Aorta (tissue), 5 donors: ENCODE measurements around the gene ZMIZ1. TPM values are rescaled to one million over a fixed set of nuclear protein-coding genes. Genes with fewer than 3 reads are reported as not detected.

Experiments used
- ATAC-seq: fragments of 200-7000 bp; cut with Tn5 transposase; one replicate; pipeline ENCODE4 v1.9.1; 2022; ENCODE audit warnings: moderate library complexity; ENCODE audit not compliant: low FRiP score
- DNase-seq, 2 donors: peaks; one replicate each; pipeline ENCODE4 v3.0.0-alpha.2; 2020
- H3K27ac ChIP-seq, 2 donors: one replicate each; pipeline ENCODE4 v1.5.1; 2013; ENCODE audit warnings: low read length in 2 of 2, mild to moderate bottlenecking in 2 of 2, moderate library complexity in 2 of 2, control low read depth in 1 of 2, inconsistent platforms in 1 of 2, low read depth in 1 of 2
- H3K27me3 ChIP-seq, 2 donors: one replicate each; pipeline ENCODE4 v1.6.1; 2013; ENCODE audit warnings: control low read depth in 1 of 2, low read length in 1 of 2, mild to moderate bottlenecking in 1 of 2, moderate library complexity in 1 of 2; ENCODE audit not compliant: insufficient read depth in 2 of 2, control insufficient read depth in 1 of 2
- H3K36me3 ChIP-seq, 2 donors: one replicate each; pipeline ENCODE4 v1.6.1; 2013; ENCODE audit warnings: control low read depth in 1 of 2, low read length in 1 of 2, mild to moderate bottlenecking in 1 of 2; ENCODE audit not compliant: insufficient read depth in 2 of 2, control insufficient read depth in 1 of 2
- H3K4me1 ChIP-seq, 2 donors: one replicate each; pipeline ENCODE4 v1.6.1; 2013; ENCODE audit warnings: low read length in 2 of 2, control low read depth in 1 of 2, mild to moderate bottlenecking in 1 of 2, moderate library complexity in 1 of 2; ENCODE audit not compliant: insufficient read depth in 2 of 2, control insufficient read depth in 1 of 2
- H3K4me3 ChIP-seq, 2 donors: one replicate each; pipeline ENCODE4 v1.5.1; 2013; ENCODE audit warnings: low read length in 2 of 2, control low read depth in 1 of 2, mild to moderate bottlenecking in 1 of 2
- H3K9me3 ChIP-seq: one replicate; pipeline ENCODE4 v1.6.1; 2013; ENCODE audit warnings: mild to moderate bottlenecking, low read length; ENCODE audit not compliant: control insufficient read depth
- WGBS, 2 donors: extraction: QIAGEN DNeasy Blood & Tissue Kit; methylation state at CpG; one replicate each; pipeline ENCODE4 v1.1.7; 2013; 5-methylcytosine and 5-hydroxymethylcytosine counted together
- intact Hi-C, 2 donors: fragments of 100-400 bp; cut with DNase I; formaldehyde crosslinking; loops; one replicate each; pipeline versions ENCODE4 v1.14.2 to v1.15.0; 2022
- polyA plus RNA-seq, 2 donors: library from polyadenylated mRNA; stranded (reverse); fragments of 200-250 nt; gene quantifications; one replicate each; pipeline ENCODE4 v1.2.3, GENCODE V29; 2013
- total RNA-seq, 2 donors: library from RNA; stranded (reverse); fragmentation: NEBNext Ultra II Directional; extraction: Animal tissue kit (Norgen Biotek cat#: 25700); gene quantifications; one replicate each; pipeline ENCODE4 v1.2.1, GENCODE V29; 2021
- donor health status: healthy with polysubstance abuse.
- donor health status: Bipolar disorder and iron deficiency.
- donor health status: DM: no; HTN: no; CAD: no.
- donor health status: DM: no; HTN: no; CAD: no.
- donor health status: DM: yes; HTN: yes; CAD: no.

ZMIZ1 gene
- total and polyA plus RNA-seq, 4 donors, result 7.8 to 84.1 (median 28.2) TPM

- Histone ChIP-seq H3K4me3 (no peak overlapping the region), H3K27me3 (no peaks in the 10 kb centered on the region), H3K4me1 (no peaks in the 10 kb centered on the region), H3K9me3 (no peaks in the 10 kb centered on the region), H3K27ac (no peak overlapping the region), H3K36me3 (peaks cover 0 to 4% of the 10 kb centered on the region in 2 donors)
- WGBS, 2 donors, result 94 to 96% methylated on average over 5 of the region's 5 CpGs
- no peak for ATAC-seq
- DNase-seq, result no peak
- intact Hi-C loops, result no loop called here
These were observed 50.5 kb downstream of the ZMIZ1 start for GRCh38 chr10:79119306-79119705.

GRCh38 chr10:79123547-79123963 lies 54.8 kb downstream of the ZMIZ1 start:
- WGBS, 2 donors, result 78 to 80% methylated on average over 8 of the region's 8 CpGs
- ATAC-seq, result no peak

GRCh38 chr10:79124066-79124465 lies 55.3 kb downstream of the ZMIZ1 start:
- DNase-seq (no peak), ATAC-seq (no peak)
- Histone ChIP-seq H3K27me3 (no peaks in the 10 kb centered on the region), H3K27ac (no peak overlapping the region), H3K9me3 (no peaks in the 10 kb centered on the region), H3K36me3 (peaks cover 0 to 4% of the 10 kb centered on the region in 2 donors), H3K4me1 (no peaks in the 10 kb centered on the region), H3K4me3 (no peak overlapping the region)
- intact Hi-C loops, result no loop called here

More at GRCh38 chr10:79123547-79123963, 54.8 kb downstream of the ZMIZ1 start:
- Histone ChIP-seq H3K27me3 (no peaks in the 10 kb centered on the region), H3K27ac (no peak overlapping the region), H3K9me3 (no peaks in the 10 kb centered on the region), H3K4me3 (no peak overlapping the region), H3K36me3 (peaks cover 0 to 4% of the 10 kb centered on the region in 2 donors), H3K4me1 (no peaks in the 10 kb centered on the region)
- DNase-seq, result no peak
- intact Hi-C loops, result no loop called here

GRCh38 chr10:79125092-79125491 lies 56.3 kb downstream of the ZMIZ1 start:
- intact Hi-C loops, result no loop called here
- no peaks in the 10 kb centered on the region for H3K27me3 ChIP-seq
- no peaks in the 10 kb centered on the region for H3K9me3 ChIP-seq
- DNase-seq, result no peak
- no peak overlapping the region for H3K27ac ChIP-seq
- no peak overlapping the region for H3K4me3 ChIP-seq
- ATAC-seq, result no peak
- H3K4me1 ChIP-seq, result no peaks in the 10 kb centered on the region
- 95 to 98% methylated on average over 7 of the region's 7 CpGs for WGBS, 2 donors
- H3K36me3 ChIP-seq, result peaks cover 0 to 2% of the 10 kb centered on the region in 2 donors

- Histone ChIP-seq H3K4me1 (no peaks in the 10 kb centered on the region), H3K27me3 (no peaks in the 10 kb centered on the region), H3K27ac (no peak overlapping the region), H3K36me3 (no peaks in the 10 kb centered on the region), H3K9me3 (no peaks in the 10 kb centered on the region), H3K4me3 (no peak overlapping the region)
- 90 to 95% methylated on average over 6 of the region's 6 CpGs for WGBS, 2 donors
- ATAC-seq (no peak), DNase-seq (no peak)
- intact Hi-C loops, result no loop called here
These were observed 57.8 kb downstream of the ZMIZ1 start for GRCh38 chr10:79126351-79127080.

GRCh38 chr10:79127151-79127961 lies 58.6 kb downstream of the ZMIZ1 start:
- Histone ChIP-seq H3K27ac (no peak overlapping the region), H3K9me3 (no peaks in the 10 kb centered on the region), H3K4me3 (no peak overlapping the region), H3K27me3 (no peaks in the 10 kb centered on the region), H3K4me1 (no peaks in the 10 kb centered on the region), H3K36me3 (no peaks in the 10 kb centered on the region)
- WGBS, 2 donors, result 78 to 86% methylated on average over 16 of the region's 16 CpGs
- DNase-seq (peak; percentile 82 to 84), ATAC-seq (peak; percentile 73)
- intact Hi-C loops, result no loop called here

- ATAC-seq (no peak), DNase-seq (no peak)
- no peak overlapping the region for H3K4me3 ChIP-seq
- H3K9me3 ChIP-seq, result no peaks in the 10 kb centered on the region
- H3K27me3 ChIP-seq, result no peaks in the 10 kb centered on the region
- no peaks in the 10 kb centered on the region for H3K4me1 ChIP-seq
- H3K36me3 ChIP-seq, result no peaks in the 10 kb centered on the region
- 80 to 84% methylated on average over 8 of the region's 8 CpGs for WGBS, 2 donors
- H3K27ac ChIP-seq, result no peak overlapping the region
- intact Hi-C loops, result no loop called here
These were observed 59.6 kb downstream of the ZMIZ1 start for GRCh38 chr10:79128241-79128922.

- ATAC-seq (no peak), DNase-seq (no peak)
- no peaks in the 10 kb centered on the region for H3K27me3 ChIP-seq
- H3K27ac ChIP-seq, result no peak overlapping the region
- H3K36me3 ChIP-seq, result no peaks in the 10 kb centered on the region
- intact Hi-C loops, result no loop called here
- H3K4me1 ChIP-seq, result no peaks in the 10 kb centered on the region
- no peak overlapping the region for H3K4me3 ChIP-seq
- WGBS, 2 donors, result 60 to 62% methylated on average over 4 of the region's 4 CpGs
- H3K9me3 ChIP-seq, result no peaks in the 10 kb centered on the region
These were observed 60.1 kb downstream of the ZMIZ1 start for GRCh38 chr10:79128923-79129305.
